Parathyroid adenoma (tissue), 2 donors: ENCODE results near the gene RTTN.

Source experiments
- H2AFZ ChIP-seq: fragments of 300-600 bp; sonication (generic); one replicate; pipeline ENCODE4 v1.7.0; 2017; ENCODE audit warnings: antibody characterized with exemption, mild to moderate bottlenecking
- H3K27ac ChIP-seq: fragments of 300-600 bp; sonication (generic); one replicate; pipeline ENCODE4 v1.7.0; 2017
- H3K27me3 ChIP-seq: fragments of 300-600 bp; sonication (generic); one replicate; pipeline ENCODE4 v1.7.0; 2017; ENCODE audit warnings: low read length; ENCODE audit not compliant: control insufficient read depth, insufficient read depth
- H3K36me3 ChIP-seq: fragments of 300-600 bp; sonication (generic); one replicate; pipeline ENCODE4 v1.7.0; 2017; ENCODE audit warnings: low read length; ENCODE audit not compliant: control insufficient read depth, insufficient read depth
- H3K4me1 ChIP-seq: fragments of 300-600 bp; sonication (generic); one replicate; pipeline ENCODE4 v1.7.0; 2017; ENCODE audit warnings: control low read depth
- H3K4me2 ChIP-seq: fragments of 300-600 bp; sonication (generic); one replicate; pipeline ENCODE4 v1.7.0; 2017; ENCODE audit warnings: low read length
- H3K4me3 ChIP-seq: fragments of 300-600 bp; sonication (generic); one replicate; pipeline ENCODE4 v1.7.0; 2017; ENCODE audit warnings: low read depth, low read length
- H3K79me2 ChIP-seq: fragments of 300-600 bp; sonication (generic); one replicate; pipeline ENCODE4 v1.7.0; 2017; ENCODE audit warnings: control low read depth
- H3K9ac ChIP-seq: fragments of 300-600 bp; sonication (generic); one replicate; pipeline ENCODE4 v1.7.0; 2017; ENCODE audit warnings: mild to moderate bottlenecking
- H3K9me3 ChIP-seq: fragments of 300-600 bp; sonication (generic); one replicate; pipeline ENCODE4 v1.7.0; 2017; ENCODE audit warnings: low read length; ENCODE audit not compliant: control insufficient read depth
- CTCF ChIP-seq: fragments of 300-600 bp; sonication (generic); IDR thresholded peaks from one replicate; pipeline ENCODE4 v1.7.0; 2017; ENCODE audit warnings: antibody characterized with exemption, mild to moderate bottlenecking
- donor health status: primary hyperparathyroidism.

RTTN gene

GRCh38 chr18:70074116-70074515 is 131.4 kb downstream of the RTTN start:
- H3K36me3 ChIP-seq = no peaks in the 10 kb centered on the region
- H3K27ac ChIP-seq = no peak overlapping the region
- no peaks in the 10 kb centered on the region for H3K27me3 ChIP-seq
- no peaks in the 10 kb centered on the region for H3K4me1 ChIP-seq
- no peak overlapping the region for H3K4me2 ChIP-seq
- H3K9me3 ChIP-seq = no peaks in the 10 kb centered on the region
- no peak overlapping the region for H2AFZ ChIP-seq
- no peaks in the 10 kb centered on the region for H3K79me2 ChIP-seq
- H3K4me3 ChIP-seq = no peak overlapping the region
- no peak overlapping the region for H3K9ac ChIP-seq
- TF ChIP-seq CTCF = no peak

DNA sequence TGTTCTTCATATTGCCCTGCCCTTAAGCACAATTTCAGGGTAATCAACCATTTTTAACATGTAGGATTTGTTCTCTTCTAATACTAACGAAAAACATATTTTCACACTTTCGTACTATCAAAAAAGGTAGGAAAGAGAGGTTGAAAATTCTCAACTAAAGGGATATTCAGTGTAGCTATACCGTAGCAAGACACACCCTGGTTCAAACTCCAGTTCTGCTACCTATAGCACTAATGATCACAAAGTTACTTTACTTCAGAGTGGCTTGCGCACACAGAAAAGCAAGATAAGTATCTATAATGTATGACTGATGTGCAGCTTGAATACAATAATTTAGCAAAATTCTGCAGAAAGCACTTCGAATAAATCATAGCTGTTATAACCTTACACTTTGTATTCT is 132.1 kb downstream of the RTTN start:
- Histone ChIP-seq H3K9me3 (no peaks in the 10 kb centered on the region), H3K4me2 (no peak overlapping the region), H3K4me1 (no peaks in the 10 kb centered on the region), H3K79me2 (no peaks in the 10 kb centered on the region), H2AFZ (no peak overlapping the region), H3K27ac (no peak overlapping the region), H3K27me3 (no peaks in the 10 kb centered on the region), H3K36me3 (no peaks in the 10 kb centered on the region), H3K4me3 (no peak overlapping the region), H3K9ac (no peak overlapping the region)
- TF ChIP-seq CTCF = no peak

- Histone ChIP-seq H3K9me3 (no peaks in the 10 kb centered on the region), H3K27ac (no peak overlapping the region), H3K4me3 (no peak overlapping the region), H3K4me2 (no peak overlapping the region), H3K27me3 (no peaks in the 10 kb centered on the region), H3K79me2 (no peaks in the 10 kb centered on the region), H2AFZ (no peak overlapping the region), H3K4me1 (no peaks in the 10 kb centered on the region), H3K9ac (no peak overlapping the region), H3K36me3 (no peaks in the 10 kb centered on the region)
- peak; percentile 26 for TF ChIP-seq CTCF
These were observed 132.8 kb downstream of the RTTN start for GRCh38 chr18:70072678-70073077.

DNA sequence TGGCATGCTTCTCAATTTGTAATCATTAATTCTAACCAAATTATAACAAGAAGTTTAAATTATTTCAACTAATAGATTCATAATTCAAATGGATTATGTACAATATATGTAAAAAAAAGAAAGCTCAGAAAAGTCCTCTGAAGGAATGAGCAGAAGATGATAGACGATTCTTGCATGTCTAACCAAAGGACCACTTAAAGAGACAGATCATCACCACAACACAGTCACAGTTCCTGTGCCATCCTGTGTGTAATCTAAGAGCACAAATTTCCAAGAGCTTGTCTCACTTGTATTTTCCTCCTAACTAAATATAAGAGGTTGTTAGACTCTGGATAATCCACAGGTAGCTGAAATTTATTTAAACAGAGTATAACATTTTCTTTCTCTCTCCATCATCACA is 135.5 kb downstream of the RTTN start:
- Histone ChIP-seq H2AFZ (no peak overlapping the region), H3K9ac (no peak overlapping the region), H3K27ac (no peak overlapping the region), H3K4me3 (no peak overlapping the region), H3K4me1 (no peaks in the 10 kb centered on the region), H3K79me2 (no peaks in the 10 kb centered on the region), H3K36me3 (no peaks in the 10 kb centered on the region), H3K27me3 (no peaks in the 10 kb centered on the region), H3K9me3 (no peaks in the 10 kb centered on the region), H3K4me2 (no peak overlapping the region)
- no peak for TF ChIP-seq CTCF

DNA sequence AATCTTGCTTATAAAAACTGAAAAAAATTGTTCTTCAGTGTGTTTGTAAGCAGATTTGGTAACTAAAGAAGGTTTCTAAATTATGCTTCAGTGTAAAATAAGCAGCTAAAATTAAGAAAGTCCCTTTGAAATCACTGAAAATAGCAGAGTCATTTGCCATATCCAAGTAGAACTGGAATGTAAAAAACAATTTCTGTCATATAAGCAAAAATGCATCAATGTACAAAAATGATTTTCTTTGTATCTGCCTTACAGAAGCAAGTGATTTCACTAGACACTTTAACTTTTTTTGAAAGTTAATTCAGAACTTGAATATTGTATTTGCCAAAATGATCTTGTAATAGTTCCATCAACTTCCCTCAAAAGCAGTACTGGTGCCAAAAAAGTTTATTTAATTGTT is 136.1 kb downstream of the RTTN start:
- Histone ChIP-seq H3K4me3 (no peak overlapping the region), H3K79me2 (no peaks in the 10 kb centered on the region), H3K36me3 (no peaks in the 10 kb centered on the region), H3K4me1 (no peaks in the 10 kb centered on the region), H3K27ac (no peak overlapping the region), H3K9me3 (no peaks in the 10 kb centered on the region), H3K27me3 (no peaks in the 10 kb centered on the region), H3K9ac (no peak overlapping the region), H2AFZ (no peak overlapping the region), H3K4me2 (no peak overlapping the region)
- TF ChIP-seq CTCF = no peak
